ENCODE data around the gene TIAL1.
"Not testable (repeated sequence)": the region's sequence is repeated elsewhere in the genome, so short reads cannot be mapped to it uniquely, and the experiment has no call there.

TIAL1 gene

DNA sequence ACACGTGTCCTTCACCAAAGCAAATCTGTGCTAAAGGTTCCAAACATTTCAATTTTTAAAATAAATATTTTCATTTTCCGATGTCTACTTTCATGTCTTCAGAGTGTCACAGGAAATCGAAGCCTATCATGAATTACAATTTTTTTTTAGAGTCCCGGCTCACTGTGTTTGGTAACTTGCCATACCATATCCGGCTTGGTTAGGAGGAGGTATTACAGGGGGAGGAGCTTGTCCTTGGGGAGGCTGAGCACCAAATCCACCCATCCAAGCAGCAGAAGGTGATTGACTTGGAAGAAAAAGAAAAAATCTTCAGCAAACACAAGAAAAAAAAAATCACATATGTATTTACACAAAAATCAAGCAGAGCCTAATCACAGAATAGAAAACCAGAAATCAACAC is 21.3 kb downstream of the TIAL1 start:
- ChIA-PET CTCF (interaction anchor here (1.0 to 1.9 kb wide), 2 partner anchors 10 to 14 kb away, joined by 4 to 5 read pairs; no protein-coding TSS in a partner anchor), POLR2A (no interaction called here)
- Histone ChIP-seq H3K27me3 (replicated peaks in 2 of 5; ENCODE audit: control insufficient read depth in 4 of 5, insufficient read depth in 5 of 5, low read length in 4 of 5) (no peaks in the 10 kb centered on the region), H3K36me3 (ENCODE audit: control insufficient read depth in 4 of 4, insufficient read depth in 4 of 4, low read length in 3 of 4) (peaks cover 12 to 63% (median 44%) of the 10 kb centered on the region in 4 experiments), H3K4me3 (ENCODE audit: control insufficient read depth in 1 of 7, extremely low read depth in 1 of 7, insufficient read depth in 4 of 7, low read depth in 2 of 7, low read length in 6 of 7) (no peak overlapping the region), H3K27ac (ENCODE audit: insufficient read depth in 1 of 2, low read depth in 1 of 2, low read length in 2 of 2, poor library complexity in 1 of 2, severe bottlenecking in 2 of 2) (no peak overlapping the region), H3K4me1 (ENCODE audit: control extremely low read depth in 1 of 4, control insufficient read depth in 4 of 4, insufficient read depth in 4 of 4, low read length in 3 of 4) (peaks cover 0 to 6% (median 0%) of the 10 kb centered on the region in 4 experiments), H3K9me3 (ENCODE audit: control extremely low read depth in 1 of 5, control insufficient read depth in 4 of 5, insufficient read depth in 2 of 5, low read depth in 1 of 5, low read length in 4 of 5) (no peaks in the 10 kb centered on the region)
- DNase-seq: peak; percentile 62 to 82 (median 79)
- WGBS (ENCODE audit: insufficient coverage): 25% methylated on average over 2 of the region's 5 CpGs

DNA sequence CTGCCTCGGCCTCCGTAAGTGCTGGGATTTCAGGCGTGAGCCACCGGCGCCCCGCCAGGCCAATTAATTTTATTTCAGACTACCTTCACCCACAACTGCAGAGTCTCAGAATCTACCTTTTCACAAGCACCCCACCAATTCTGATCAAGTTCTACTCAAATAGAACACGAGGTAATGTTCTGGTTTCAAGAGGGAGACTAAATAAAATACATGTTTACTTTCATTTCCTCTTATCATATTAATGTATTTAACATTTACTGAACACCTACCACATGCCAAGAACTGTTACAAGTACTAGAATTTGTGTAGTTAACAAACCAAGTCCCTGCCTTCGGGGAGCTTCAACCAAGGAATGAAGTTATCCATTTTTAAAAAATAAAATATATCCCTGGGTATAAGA is 28.8 kb downstream of the TIAL1 start:
- no peak overlapping the region for H3K4me3 ChIP-seq (ENCODE audit: control insufficient read depth in 1 of 7, extremely low read depth in 1 of 7, insufficient read depth in 4 of 7, low read depth in 2 of 7, low read length in 6 of 7)
- no peak for DNase-seq
- no peaks in the 10 kb centered on the region for H3K27me3 ChIP-seq (replicated peaks in 2 of 5; ENCODE audit: control insufficient read depth in 4 of 5, insufficient read depth in 5 of 5, low read length in 4 of 5)
- ChIA-PET POLR2A (no interaction called here), CTCF (interaction anchor here (1.3 to 1.4 kb wide), 2 partner anchors 24 to 25 kb away, joined by 3 to 4 read pairs; no protein-coding TSS in a partner anchor)
- WGBS (ENCODE audit: insufficient coverage): 100% methylated on average over 6 of the region's 8 CpGs
- peaks cover 0 to 6% (median 2%) of the 10 kb centered on the region in 4 experiments for H3K36me3 ChIP-seq (ENCODE audit: control insufficient read depth in 4 of 4, insufficient read depth in 4 of 4, low read length in 3 of 4)
- no peaks in the 10 kb centered on the region for H3K9me3 ChIP-seq (ENCODE audit: control extremely low read depth in 1 of 5, control insufficient read depth in 4 of 5, insufficient read depth in 2 of 5, low read depth in 1 of 5, low read length in 4 of 5)
- no peak overlapping the region for H3K27ac ChIP-seq (ENCODE audit: insufficient read depth in 1 of 2, low read depth in 1 of 2, low read length in 2 of 2, poor library complexity in 1 of 2, severe bottlenecking in 2 of 2)
- H3K4me1 ChIP-seq (ENCODE audit: control extremely low read depth in 1 of 4, control insufficient read depth in 4 of 4, insufficient read depth in 4 of 4, low read length in 3 of 4): no peaks in the 10 kb centered on the region

DNA sequence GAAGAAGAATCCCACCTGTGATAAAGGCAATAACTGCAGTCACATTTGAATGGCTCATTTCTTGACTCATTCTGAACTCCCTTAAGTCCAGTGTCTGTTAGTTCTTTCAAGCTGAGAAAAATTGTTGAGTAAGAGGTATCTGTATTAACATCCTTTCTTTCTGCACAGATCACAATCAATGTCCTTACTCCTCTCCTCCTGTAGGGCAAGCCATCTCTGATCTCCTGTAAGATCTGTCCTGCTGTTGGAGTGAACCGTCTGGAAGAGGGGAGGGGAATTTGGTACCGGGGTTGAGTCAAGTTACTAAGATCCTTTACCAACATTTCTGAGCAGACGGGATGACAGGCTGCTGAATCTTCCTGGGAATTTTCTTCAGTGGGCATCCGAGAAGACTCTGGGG is 34.7 kb downstream of the TIAL1 start:
- Histone ChIP-seq H3K4me3 (ENCODE audit: control insufficient read depth in 1 of 7, extremely low read depth in 1 of 7, insufficient read depth in 4 of 7, low read depth in 2 of 7, low read length in 6 of 7) (no peak overlapping the region), H3K4me1 (ENCODE audit: control extremely low read depth in 1 of 4, control insufficient read depth in 4 of 4, insufficient read depth in 4 of 4, low read length in 3 of 4) (no peaks in the 10 kb centered on the region), H3K27ac (ENCODE audit: insufficient read depth in 1 of 2, low read depth in 1 of 2, low read length in 2 of 2, poor library complexity in 1 of 2, severe bottlenecking in 2 of 2) (no peak overlapping the region), H3K9me3 (ENCODE audit: control extremely low read depth in 1 of 5, control insufficient read depth in 4 of 5, insufficient read depth in 2 of 5, low read depth in 1 of 5, low read length in 4 of 5) (no peaks in the 10 kb centered on the region), H3K36me3 (ENCODE audit: control insufficient read depth in 4 of 4, insufficient read depth in 4 of 4, low read length in 3 of 4) (no peaks in the 10 kb centered on the region), H3K27me3 (replicated peaks in 2 of 5; ENCODE audit: control insufficient read depth in 4 of 5, insufficient read depth in 5 of 5, low read length in 4 of 5) (no peaks in the 10 kb centered on the region)
- WGBS (ENCODE audit: insufficient coverage): 96% methylated on average over 3 of the region's 4 CpGs
- ChIA-PET CTCF (interaction anchor here (1.1 kb wide), 1 partner anchor 24 kb away, joined by 3 read pairs; no protein-coding TSS in a partner anchor), POLR2A (no interaction called here)
- no peak for DNase-seq

DNA sequence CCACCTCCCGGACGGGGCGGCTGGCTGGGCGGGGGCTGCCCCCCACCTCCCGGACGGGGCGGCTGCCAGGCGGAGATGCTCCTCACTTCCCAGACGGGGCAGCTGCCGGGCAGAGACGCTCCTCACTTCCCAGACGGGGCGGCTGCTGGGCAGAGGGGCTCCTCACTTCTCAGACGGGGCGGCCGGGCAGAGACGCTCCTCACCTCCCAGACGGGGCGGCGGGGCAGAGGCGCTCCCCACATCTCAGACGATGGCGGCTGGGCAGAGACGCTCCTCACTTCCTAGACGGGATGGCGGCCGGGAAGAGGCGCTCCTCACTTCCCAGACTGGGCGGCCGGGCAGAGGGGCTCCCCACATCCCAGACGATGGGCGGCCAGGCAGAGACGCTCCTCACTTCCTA is 37.3 kb downstream of the TIAL1 start:
- H3K4me3 ChIP-seq (ENCODE audit: control insufficient read depth in 1 of 7, extremely low read depth in 1 of 7, insufficient read depth in 4 of 7, low read depth in 2 of 7, low read length in 6 of 7); H3K27me3 ChIP-seq (replicated peaks in 2 of 5; ENCODE audit: control insufficient read depth in 4 of 5, insufficient read depth in 5 of 5, low read length in 4 of 5); DNase-seq; H3K4me1 ChIP-seq (ENCODE audit: control extremely low read depth in 1 of 4, control insufficient read depth in 4 of 4, insufficient read depth in 4 of 4, low read length in 3 of 4); H3K9me3 ChIP-seq (ENCODE audit: control extremely low read depth in 1 of 5, control insufficient read depth in 4 of 5, insufficient read depth in 2 of 5, low read depth in 1 of 5, low read length in 4 of 5); POLR2A ChIA-PET; H3K36me3 ChIP-seq (ENCODE audit: control insufficient read depth in 4 of 4, insufficient read depth in 4 of 4, low read length in 3 of 4); H3K27ac ChIP-seq (ENCODE audit: insufficient read depth in 1 of 2, low read depth in 1 of 2, low read length in 2 of 2, poor library complexity in 1 of 2, severe bottlenecking in 2 of 2); CTCF ChIA-PET: not testable (repeated sequence)
- WGBS (ENCODE audit: insufficient coverage): 93% methylated on average over 16 of the region's 33 CpGs

DNA sequence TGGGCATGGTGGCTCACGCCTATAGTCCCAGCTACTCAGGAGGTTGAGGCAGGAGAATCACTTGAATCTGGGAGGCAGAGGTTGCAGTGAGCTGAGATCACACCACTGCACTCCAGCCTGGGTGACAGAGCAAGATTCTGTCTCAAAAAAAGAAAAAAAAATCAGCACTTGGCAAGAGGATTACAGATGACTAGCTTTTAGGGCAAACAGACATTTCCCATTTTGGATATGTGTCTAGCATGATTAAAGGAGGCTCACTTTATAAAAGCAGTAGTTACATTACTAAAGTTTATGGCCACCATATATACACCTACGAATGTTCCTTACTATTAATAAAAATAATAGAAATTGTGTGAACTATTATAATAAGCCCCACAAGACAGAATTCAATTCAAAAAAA is 40.7 kb downstream of the TIAL1 start:
- H3K4me1 ChIP-seq (ENCODE audit: control extremely low read depth in 1 of 4, control insufficient read depth in 4 of 4, insufficient read depth in 4 of 4, low read length in 3 of 4); DNase-seq; H3K9me3 ChIP-seq (ENCODE audit: control extremely low read depth in 1 of 5, control insufficient read depth in 4 of 5, insufficient read depth in 2 of 5, low read depth in 1 of 5, low read length in 4 of 5); POLR2A ChIA-PET; H3K4me3 ChIP-seq (ENCODE audit: control insufficient read depth in 1 of 7, extremely low read depth in 1 of 7, insufficient read depth in 4 of 7, low read depth in 2 of 7, low read length in 6 of 7); H3K36me3 ChIP-seq (ENCODE audit: control insufficient read depth in 4 of 4, insufficient read depth in 4 of 4, low read length in 3 of 4); H3K27me3 ChIP-seq (replicated peaks in 2 of 5; ENCODE audit: control insufficient read depth in 4 of 5, insufficient read depth in 5 of 5, low read length in 4 of 5); H3K27ac ChIP-seq (ENCODE audit: insufficient read depth in 1 of 2, low read depth in 1 of 2, low read length in 2 of 2, poor library complexity in 1 of 2, severe bottlenecking in 2 of 2): not testable (repeated sequence)
- WGBS (ENCODE audit: insufficient coverage): 100% methylated on average over 1 of the region's 2 CpGs
- CTCF ChIA-PET: interaction anchor here (0.9 to 1.5 kb wide), 2 partner anchors 14 to 38 kb away, joined by 3 read pairs; no protein-coding TSS in a partner anchor

DNA sequence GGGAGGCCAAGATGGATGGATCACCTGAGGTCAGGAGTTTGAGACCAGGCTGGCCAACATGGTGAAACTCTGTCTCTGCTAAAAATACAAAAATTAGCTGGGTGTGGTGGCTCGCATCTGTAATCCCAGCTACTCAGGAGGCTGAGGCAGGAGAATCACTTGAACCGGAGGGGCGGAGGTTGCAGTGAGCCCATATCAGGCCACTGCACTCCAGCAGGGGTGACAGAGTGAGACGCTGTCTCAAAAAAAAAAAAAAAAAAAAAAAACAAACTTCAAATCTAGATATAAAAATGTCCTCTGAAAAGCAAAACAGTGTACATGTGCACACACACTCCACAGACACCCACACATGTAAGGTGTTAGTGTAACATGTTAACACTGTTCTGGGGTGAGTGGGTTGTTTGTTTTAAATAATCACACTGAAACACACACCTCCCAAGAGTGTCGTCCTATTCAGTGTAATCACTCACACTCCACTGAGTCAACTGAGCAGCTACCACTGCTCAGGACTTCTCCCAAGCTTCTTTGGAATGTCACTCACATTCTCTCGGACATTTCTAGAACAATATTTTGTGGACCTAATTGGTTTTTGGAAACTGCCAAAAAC is 41.5 kb downstream of the TIAL1 start:
- Histone ChIP-seq H3K36me3 (ENCODE audit: control insufficient read depth in 4 of 4, insufficient read depth in 4 of 4, low read length in 3 of 4) (no peaks in the 10 kb centered on the region), H3K27ac (ENCODE audit: insufficient read depth in 1 of 2, low read depth in 1 of 2, low read length in 2 of 2, poor library complexity in 1 of 2, severe bottlenecking in 2 of 2) (no peak overlapping the region), H3K9me3 (ENCODE audit: control extremely low read depth in 1 of 5, control insufficient read depth in 4 of 5, insufficient read depth in 2 of 5, low read depth in 1 of 5, low read length in 4 of 5) (no peaks in the 10 kb centered on the region), H3K4me3 (ENCODE audit: control insufficient read depth in 1 of 7, extremely low read depth in 1 of 7, insufficient read depth in 4 of 7, low read depth in 2 of 7, low read length in 6 of 7) (no peak overlapping the region), H3K27me3 (replicated peaks in 2 of 5; ENCODE audit: control insufficient read depth in 4 of 5, insufficient read depth in 5 of 5, low read length in 4 of 5) (no peaks in the 10 kb centered on the region), H3K4me1 (ENCODE audit: control extremely low read depth in 1 of 4, control insufficient read depth in 4 of 4, insufficient read depth in 4 of 4, low read length in 3 of 4) (no peaks in the 10 kb centered on the region)
- CTCF ChIA-PET: interaction anchor here (0.9 to 1.5 kb wide), 2 partner anchors 14 to 37 kb away, joined by 3 read pairs; no protein-coding TSS in a partner anchor
- WGBS (ENCODE audit: insufficient coverage): 100% methylated on average over 4 of the region's 6 CpGs
- POLR2A ChIA-PET: interaction anchor here (0.7 kb wide), 1 partner anchor 31 kb away, joined by 3 read pairs; no protein-coding TSS in a partner anchor
- no peak for DNase-seq

DNA sequence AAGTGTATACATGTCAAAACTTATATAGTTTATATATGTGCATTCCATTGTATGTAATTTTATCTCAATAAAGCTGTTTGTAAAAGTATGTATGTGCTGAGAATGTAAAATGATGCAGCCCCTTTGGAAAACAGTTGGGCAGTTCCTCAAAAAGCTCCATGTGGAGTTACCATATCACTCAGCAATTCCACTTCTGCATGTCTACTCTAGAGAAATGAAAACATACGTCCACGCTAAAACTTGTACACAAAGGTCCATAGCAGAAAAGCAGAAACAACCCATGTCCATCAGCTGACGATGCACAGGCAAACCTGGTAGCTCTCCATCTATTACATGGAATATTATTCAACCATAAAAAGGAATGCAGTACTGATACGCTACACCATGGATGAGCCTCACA is 45.9 kb downstream of the TIAL1 start:
- POLR2A ChIA-PET: no interaction called here
- H3K36me3 ChIP-seq (ENCODE audit: control insufficient read depth in 4 of 4, insufficient read depth in 4 of 4, low read length in 3 of 4): no peaks in the 10 kb centered on the region
- DNase-seq: no peak
- CTCF ChIA-PET: interaction anchor here (0.6 to 0.9 kb wide), 2 partner anchors 15 to 463 kb away, joined by 3 read pairs; no protein-coding TSS in a partner anchor
- no peak overlapping the region for H3K4me3 ChIP-seq (ENCODE audit: control insufficient read depth in 1 of 7, extremely low read depth in 1 of 7, insufficient read depth in 4 of 7, low read depth in 2 of 7, low read length in 6 of 7)
- no peaks in the 10 kb centered on the region for H3K27me3 ChIP-seq (replicated peaks in 2 of 5; ENCODE audit: control insufficient read depth in 4 of 5, insufficient read depth in 5 of 5, low read length in 4 of 5)
- no peak overlapping the region for H3K27ac ChIP-seq (ENCODE audit: insufficient read depth in 1 of 2, low read depth in 1 of 2, low read length in 2 of 2, poor library complexity in 1 of 2, severe bottlenecking in 2 of 2)
- H3K9me3 ChIP-seq (ENCODE audit: control extremely low read depth in 1 of 5, control insufficient read depth in 4 of 5, insufficient read depth in 2 of 5, low read depth in 1 of 5, low read length in 4 of 5): no peaks in the 10 kb centered on the region
- H3K4me1 ChIP-seq (ENCODE audit: control extremely low read depth in 1 of 4, control insufficient read depth in 4 of 4, insufficient read depth in 4 of 4, low read length in 3 of 4): no peaks in the 10 kb centered on the region
- 97% methylated on average over 4 of the region's 4 CpGs for WGBS (ENCODE audit: insufficient coverage)

Data from common myeloid progenitor, CD34-positive (primary cell).